Stimulated activated naive CD8-positive, alpha-beta T cell treated with anti-CD3 and anti-CD28 coated beads, Interleukin-15, amount 100 ng/mL, for 72 hours (primary cell): ENCODE results near the gene THSD4.
"Not testable (repeated sequence)": the region's sequence is repeated elsewhere in the genome, so short reads cannot be mapped to it uniquely, and the experiment has no call there.

Experiments used
- ATAC-seq: fragments of 150-1000 bp; cut with Tn5 transposase; 2 replicates; pipeline ENCODE4 v1.10.0; 2021; ENCODE audit warnings: mild to moderate bottlenecking, moderate library complexity
- DNase-seq, 2 donors: peaks; one replicate each; pipeline ENCODE4 v3.0.0; 2021 to 2022
- H3K27ac Mint-ChIP-seq, 2 donors: one replicate each; pipeline ENCODE4 v1.8.0; 2022; ENCODE audit warnings: mild to moderate bottlenecking in 2 of 2, mixed read lengths in 2 of 2, moderate library complexity in 2 of 2
- H3K27me3 Mint-ChIP-seq: one replicate; pipeline ENCODE4 v1.8.0; 2022; ENCODE audit warnings: mixed read lengths
- H3K4me1 Mint-ChIP-seq: one replicate; pipeline ENCODE4 v1.8.0; 2022; ENCODE audit warnings: mild to moderate bottlenecking, mixed read lengths
- H3K4me3 Mint-ChIP-seq, 2 donors: one replicate each; pipeline ENCODE4 v1.8.0; 2022; ENCODE audit warnings: mild to moderate bottlenecking in 2 of 2, mixed read lengths in 2 of 2, moderate library complexity in 1 of 2
- H3K9me3 Mint-ChIP-seq, 2 donors: one replicate each; pipeline ENCODE4 v1.8.0; 2022; ENCODE audit warnings: mixed read lengths in 2 of 2

The THSD4 gene

GRCh38 chr15:71201477-71201876, 86.2 kb downstream of the THSD4 start:
- Mint-ChIP-seq H3K27me3 (no peaks in the 10 kb centered on the region), H3K4me3 (no peak overlapping the region), H3K9me3 (peaks cover 9 to 13% of the 10 kb centered on the region in 2 donors), H3K27ac (no peak overlapping the region), H3K4me1 (no peaks in the 10 kb centered on the region)
- ATAC-seq: no peak
- DNase-seq: no peak

GRCh38 chr15:71202712-71203111, 87.4 kb downstream of the THSD4 start:
- no peaks in the 10 kb centered on the region for H3K27me3 Mint-ChIP-seq
- H3K27ac Mint-ChIP-seq: peak overlapping the region in 1 of 2 donors; percentile 33
- no peaks in the 10 kb centered on the region for H3K4me1 Mint-ChIP-seq
- H3K4me3 Mint-ChIP-seq: no peak overlapping the region
- ATAC-seq (no peak), DNase-seq (no peak)
- peaks cover 9 to 11% of the 10 kb centered on the region in 2 donors for H3K9me3 Mint-ChIP-seq

- ATAC-seq (no peak), DNase-seq (no peak)
- H3K9me3 Mint-ChIP-seq: peaks cover 9 to 11% of the 10 kb centered on the region in 2 donors
- H3K27ac Mint-ChIP-seq: peak overlapping the region in 1 of 2 donors; percentile 51
- H3K4me3 Mint-ChIP-seq: no peak overlapping the region
- no peaks in the 10 kb centered on the region for H3K27me3 Mint-ChIP-seq
- H3K4me1 Mint-ChIP-seq: no peaks in the 10 kb centered on the region
Measured at GRCh38 chr15:71203586-71204474, 88.6 kb downstream of the THSD4 start.

GRCh38 chr15:71207141-71207540, 91.9 kb downstream of the THSD4 start:
- no peaks in the 10 kb centered on the region for H3K4me1 Mint-ChIP-seq
- no peaks in the 10 kb centered on the region for H3K27me3 Mint-ChIP-seq
- no peak overlapping the region for H3K4me3 Mint-ChIP-seq
- DNase-seq: no peak
- no peak for ATAC-seq
- H3K9me3 Mint-ChIP-seq: no peaks in the 10 kb centered on the region
- H3K27ac Mint-ChIP-seq: peak overlapping the region in 1 of 2 donors; percentile 55

DNA sequence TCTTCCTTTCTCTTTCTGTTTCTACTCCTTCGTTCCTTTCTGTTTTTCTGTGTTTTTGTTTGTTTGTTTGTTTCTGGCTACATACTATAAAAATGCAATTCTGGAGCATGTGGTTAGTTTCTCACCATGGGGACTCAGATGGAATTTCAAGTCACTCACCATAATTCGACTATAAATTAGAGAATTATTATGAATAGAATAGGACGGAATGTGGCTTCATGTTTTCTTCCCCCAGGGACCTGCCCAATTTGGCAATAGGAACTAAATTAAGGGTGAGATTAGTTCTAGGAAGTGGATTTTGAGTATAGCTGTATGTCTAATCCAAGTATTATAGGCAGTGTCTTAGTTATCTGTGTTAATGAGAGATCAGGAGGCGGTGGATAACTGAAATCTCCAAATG, 96.9 kb downstream of the THSD4 start:
- DNase-seq (no peak), ATAC-seq (no peak)
- Mint-ChIP-seq H3K4me3 (no peak overlapping the region), H3K27ac (no peak overlapping the region), H3K27me3 (peaks cover 19% of the 10 kb centered on the region), H3K4me1 (no peaks in the 10 kb centered on the region), H3K9me3 (no peaks in the 10 kb centered on the region)

DNA sequence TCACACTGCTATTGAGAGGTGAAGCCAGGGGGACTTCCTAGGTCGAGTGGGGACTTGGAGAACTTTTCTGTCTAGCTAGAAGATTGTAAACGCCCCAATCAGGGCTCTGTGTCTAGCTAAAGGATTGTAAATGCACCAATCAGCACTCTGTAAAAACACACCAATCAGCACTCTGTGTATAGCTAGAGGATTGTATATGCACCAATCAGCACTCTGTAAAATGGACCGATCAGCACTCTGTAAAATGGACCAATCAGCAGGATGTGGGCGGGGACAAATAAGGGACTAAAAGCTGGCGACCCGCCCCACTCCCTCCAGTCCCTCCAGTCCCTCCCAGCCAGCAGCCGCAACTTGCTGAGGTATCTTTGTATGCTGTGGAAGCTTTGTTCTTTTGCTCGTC, 98.7 kb downstream of the THSD4 start:
- H3K27ac Mint-ChIP-seq, H3K4me1 Mint-ChIP-seq, ATAC-seq, H3K9me3 Mint-ChIP-seq, H3K4me3 Mint-ChIP-seq, DNase-seq: not testable (repeated sequence)
- H3K27me3 Mint-ChIP-seq: peaks cover 19% of the 10 kb centered on the region

DNA sequence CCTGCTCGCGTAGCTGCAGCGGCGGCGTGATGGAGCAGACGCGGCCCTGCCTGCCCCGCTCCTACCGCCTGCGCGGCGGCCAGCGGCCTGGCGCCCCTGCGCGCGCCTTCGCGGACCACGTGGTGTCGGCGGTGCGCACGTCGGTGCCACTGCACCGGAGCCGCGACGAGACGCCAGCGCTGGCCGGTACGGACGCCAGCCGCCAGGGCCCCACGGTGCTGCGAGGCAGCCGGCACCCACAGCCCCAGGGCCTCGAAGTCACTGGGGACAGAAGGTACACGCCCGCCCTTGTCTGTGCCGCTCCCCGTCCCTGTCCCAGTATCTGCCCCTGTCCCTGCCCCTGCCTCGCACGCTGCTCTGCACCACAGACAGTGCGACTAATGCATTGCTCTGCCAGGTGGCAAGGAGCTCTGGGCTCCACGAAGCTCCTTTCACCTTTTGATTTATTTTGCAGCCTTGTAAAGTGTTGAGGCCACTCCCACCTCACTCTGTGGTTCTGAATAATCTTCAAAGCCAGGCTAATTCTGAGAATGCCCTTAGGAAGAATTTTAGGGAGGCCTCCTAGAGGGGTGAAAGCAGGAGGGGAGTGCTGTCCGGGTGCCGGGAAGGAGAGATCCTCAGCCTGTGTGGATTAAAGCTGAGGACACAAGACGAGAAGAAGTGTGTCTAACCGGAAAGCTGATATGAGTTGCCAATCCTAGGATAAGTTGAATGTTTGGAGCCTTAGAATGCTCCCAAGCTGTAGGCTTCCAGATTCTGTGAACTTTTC, 100.0 kb downstream of the THSD4 start:
- H3K9me3 Mint-ChIP-seq: no peaks in the 10 kb centered on the region
- H3K4me3 Mint-ChIP-seq: no peak overlapping the region
- ATAC-seq (no peak), DNase-seq (no peak)
- peaks cover 19% of the 10 kb centered on the region for H3K27me3 Mint-ChIP-seq
- H3K4me1 Mint-ChIP-seq: no peaks in the 10 kb centered on the region
- no peak overlapping the region for H3K27ac Mint-ChIP-seq

- Mint-ChIP-seq H3K27ac (peak overlapping the region in 1 of 2 donors; percentile 42), H3K4me3 (no peak overlapping the region), H3K27me3 (peaks cover 18% of the 10 kb centered on the region), H3K4me1 (no peaks in the 10 kb centered on the region), H3K9me3 (peaks cover 0 to 5% of the 10 kb centered on the region in 2 donors)
- ATAC-seq: no peak
- no peak for DNase-seq
Measured at GRCh38 chr15:71218272-71218805, 103.1 kb downstream of the THSD4 start.

DNA sequence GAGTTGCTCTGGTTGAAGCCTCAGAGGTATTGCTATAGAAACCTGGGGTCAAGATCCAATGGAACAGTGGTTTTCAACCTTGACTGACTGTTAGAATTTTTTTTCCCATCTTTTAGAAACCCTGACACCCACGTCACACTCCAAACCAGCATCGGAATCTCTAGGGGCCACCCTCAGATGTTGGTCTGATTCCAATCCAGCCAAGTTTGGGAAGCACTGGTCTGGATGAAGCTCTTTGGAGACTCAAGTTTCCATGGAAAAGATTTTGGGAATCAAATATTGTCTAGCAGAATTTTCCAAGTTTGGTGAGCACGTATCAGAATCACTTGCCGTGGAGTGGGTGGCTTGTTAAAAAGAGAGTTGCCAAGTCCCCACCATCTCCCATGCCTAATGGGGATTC, 103.8 kb downstream of the THSD4 start:
- DNase-seq (no peak), ATAC-seq (no peak)
- Mint-ChIP-seq H3K4me1 (no peaks in the 10 kb centered on the region), H3K9me3 (peaks cover 0 to 5% of the 10 kb centered on the region in 2 donors), H3K4me3 (no peak overlapping the region), H3K27me3 (peaks cover 21% of the 10 kb centered on the region), H3K27ac (no peak overlapping the region)

DNA sequence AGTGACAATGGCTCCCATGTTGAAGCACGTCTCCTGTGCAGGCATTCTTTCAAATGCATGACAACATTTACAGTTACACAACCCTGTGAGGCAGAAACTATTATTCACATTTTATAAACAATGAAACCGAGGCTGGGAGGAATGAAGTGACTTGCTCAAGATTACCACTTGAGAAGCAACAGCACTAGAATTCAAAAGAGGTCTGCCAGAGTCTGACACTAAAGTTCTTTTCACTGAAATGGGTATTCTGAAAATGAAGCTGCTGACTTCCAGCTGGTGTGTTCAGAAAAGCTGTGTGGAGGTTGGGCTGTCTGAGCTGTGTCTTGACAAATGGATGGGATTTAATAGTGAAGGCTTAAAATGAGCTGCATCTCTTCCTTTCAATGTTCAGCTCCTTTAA, 104.4 kb downstream of the THSD4 start:
- peaks cover 21% of the 10 kb centered on the region for H3K27me3 Mint-ChIP-seq
- H3K27ac Mint-ChIP-seq: no peak overlapping the region
- H3K4me1 Mint-ChIP-seq: no peaks in the 10 kb centered on the region
- H3K4me3 Mint-ChIP-seq: no peak overlapping the region
- H3K9me3 Mint-ChIP-seq: peaks cover 0 to 5% of the 10 kb centered on the region in 2 donors
- DNase-seq (no peak), ATAC-seq (no peak)

- H3K9me3 Mint-ChIP-seq: peaks cover 0 to 5% of the 10 kb centered on the region in 2 donors
- no peak overlapping the region for H3K4me3 Mint-ChIP-seq
- no peaks in the 10 kb centered on the region for H3K4me1 Mint-ChIP-seq
- H3K27ac Mint-ChIP-seq: no peak overlapping the region
- DNase-seq (no peak), ATAC-seq (no peak)
- H3K27me3 Mint-ChIP-seq: peaks cover 13% of the 10 kb centered on the region
Measured at GRCh38 chr15:71220828-71221227, 105.6 kb downstream of the THSD4 start.

- H3K27ac Mint-ChIP-seq: no peak overlapping the region
- peaks cover 10% of the 10 kb centered on the region for H3K27me3 Mint-ChIP-seq
- H3K9me3 Mint-ChIP-seq: peaks cover 0 to 5% of the 10 kb centered on the region in 2 donors
- no peak overlapping the region for H3K4me3 Mint-ChIP-seq
- no peak for ATAC-seq
- DNase-seq: no peak
- no peaks in the 10 kb centered on the region for H3K4me1 Mint-ChIP-seq
Measured at GRCh38 chr15:71221417-71221816, 106.1 kb downstream of the THSD4 start.

GRCh38 chr15:71223516-71223915, 108.2 kb downstream of the THSD4 start:
- no peak for DNase-seq
- no peaks in the 10 kb centered on the region for H3K4me1 Mint-ChIP-seq
- peaks cover 10% of the 10 kb centered on the region for H3K27me3 Mint-ChIP-seq
- H3K27ac Mint-ChIP-seq: no peak overlapping the region
- no peak overlapping the region for H3K4me3 Mint-ChIP-seq
- ATAC-seq: no peak
- H3K9me3 Mint-ChIP-seq: peaks cover 0 to 5% of the 10 kb centered on the region in 2 donors

GRCh38 chr15:71224024-71224423, 108.8 kb downstream of the THSD4 start:
- DNase-seq (no peak), ATAC-seq (no peak)
- Mint-ChIP-seq H3K4me1 (no peaks in the 10 kb centered on the region), H3K27me3 (peaks cover 10% of the 10 kb centered on the region), H3K9me3 (peaks cover 0 to 5% of the 10 kb centered on the region in 2 donors), H3K27ac (no peak overlapping the region), H3K4me3 (no peak overlapping the region)

GRCh38 chr15:71225851-71226250, 110.6 kb downstream of the THSD4 start:
- Mint-ChIP-seq H3K4me1 (no peaks in the 10 kb centered on the region), H3K4me3 (no peak overlapping the region), H3K27ac (peak overlapping the region in 1 of 2 donors; percentile 21), H3K9me3 (peaks cover 0 to 5% of the 10 kb centered on the region in 2 donors), H3K27me3 (peaks cover 16% of the 10 kb centered on the region)
- DNase-seq (no peak), ATAC-seq (no peak)
